ENCODE results near the gene RNF4. TPM values are rescaled to one million over a fixed set of nuclear protein-coding genes. Genes with fewer than 3 reads are reported as not detected.

Gene RNF4
- total RNA-seq, 1 experiment from 2014 or later: 113 TPM

- H3K36me3 ChIP-seq (ENCODE audit: insufficient read depth, low read length, poor library complexity, severe bottlenecking): no peaks in the 10 kb centered on the region
- no peak overlapping the region for H3K27ac ChIP-seq (ENCODE audit: low read depth, low read length, poor library complexity, severe bottlenecking)
- DNase-seq (ENCODE audit: low spot score): no peak
- ChIA-PET POLR2A (ENCODE audit: low non-redundant PET) (no interaction called here), CTCF (no interaction called here)
- no peaks in the 10 kb centered on the region for H3K27me3 ChIP-seq (replicated peaks; ENCODE audit: insufficient read depth, low read depth, low read length, poor library complexity)
- TF ChIP-seq CTCF (conservative IDR thresholded peaks at IDR 0.05; ENCODE audit: low read depth, low read length): no peak
- TF ChIP-seq EZH2 (IDR thresholded peaks at IDR 0.05; ENCODE audit: borderline replicate concordance, low read depth, low read length, poor library complexity, severe bottlenecking): no peak
- H3K9me3 ChIP-seq (ENCODE audit: low read depth, low read length, poor library complexity, severe bottlenecking): no peaks in the 10 kb centered on the region
- no TSS peak for BruUV-seq (replicated peaks)
- no peaks in the 10 kb centered on the region for H3K4me1 ChIP-seq (ENCODE audit: insufficient read depth, low read length, poor library complexity, severe bottlenecking)
- no peak overlapping the region for H3K4me3 ChIP-seq (ENCODE audit: low read depth, low read length, poor library complexity, severe bottlenecking)
- intact Hi-C loops (cut with micrococcal nuclease; ENCODE audit: unreplicated experiment): no loop called here
Measured at GRCh38 chr4:2448589-2448988, 20.3 kb upstream of the RNF4 start.

GRCh38 chr4:2449051-2449450 lies 19.9 kb upstream of the RNF4 start:
- no TSS peak for BruUV-seq (replicated peaks)
- Histone ChIP-seq H3K9me3 (ENCODE audit: low read depth, low read length, poor library complexity, severe bottlenecking) (no peaks in the 10 kb centered on the region), H3K4me3 (ENCODE audit: low read depth, low read length, poor library complexity, severe bottlenecking) (no peak overlapping the region), H3K4me1 (ENCODE audit: insufficient read depth, low read length, poor library complexity, severe bottlenecking) (no peaks in the 10 kb centered on the region), H3K27ac (ENCODE audit: low read depth, low read length, poor library complexity, severe bottlenecking) (no peak overlapping the region), H3K36me3 (ENCODE audit: insufficient read depth, low read length, poor library complexity, severe bottlenecking) (no peaks in the 10 kb centered on the region), H3K27me3 (replicated peaks; ENCODE audit: insufficient read depth, low read depth, low read length, poor library complexity) (no peaks in the 10 kb centered on the region)
- ChIA-PET POLR2A (ENCODE audit: low non-redundant PET) (no interaction called here), CTCF (no interaction called here)
- intact Hi-C loops (cut with micrococcal nuclease; ENCODE audit: unreplicated experiment): no loop called here
- TF ChIP-seq CTCF (conservative IDR thresholded peaks at IDR 0.05; ENCODE audit: low read depth, low read length): no peak
- TF ChIP-seq EZH2 (IDR thresholded peaks at IDR 0.05; ENCODE audit: borderline replicate concordance, low read depth, low read length, poor library complexity, severe bottlenecking): no peak
- no peak for DNase-seq (ENCODE audit: low spot score)

- intact Hi-C loops (cut with micrococcal nuclease; ENCODE audit: unreplicated experiment): no loop called here
- CTCF ChIA-PET: no interaction called here
- H3K27ac ChIP-seq (ENCODE audit: low read depth, low read length, poor library complexity, severe bottlenecking): no peak overlapping the region
- no peak for DNase-seq (ENCODE audit: low spot score)
- H3K27me3 ChIP-seq (replicated peaks; ENCODE audit: insufficient read depth, low read depth, low read length, poor library complexity): no peaks in the 10 kb centered on the region
- no peak for TF ChIP-seq EZH2 (IDR thresholded peaks at IDR 0.05; ENCODE audit: borderline replicate concordance, low read depth, low read length, poor library complexity, severe bottlenecking)
- no peak for TF ChIP-seq CTCF (conservative IDR thresholded peaks at IDR 0.05; ENCODE audit: low read depth, low read length)
- no peak overlapping the region for H3K4me3 ChIP-seq (ENCODE audit: low read depth, low read length, poor library complexity, severe bottlenecking)
- no peaks in the 10 kb centered on the region for H3K4me1 ChIP-seq (ENCODE audit: insufficient read depth, low read length, poor library complexity, severe bottlenecking)
- POLR2A ChIA-PET (ENCODE audit: low non-redundant PET): no interaction called here
- no peaks in the 10 kb centered on the region for H3K36me3 ChIP-seq (ENCODE audit: insufficient read depth, low read length, poor library complexity, severe bottlenecking)
- no peaks in the 10 kb centered on the region for H3K9me3 ChIP-seq (ENCODE audit: low read depth, low read length, poor library complexity, severe bottlenecking)
- no TSS peak for BruUV-seq (replicated peaks)
Measured at GRCh38 chr4:2449511-2450392, 19.2 kb upstream of the RNF4 start.
